H1 (cell line): Measurements from ENCODE around the gene DAPK1. TPM values are rescaled to one million over a fixed set of nuclear protein-coding genes. Genes with fewer than 3 reads are reported as not detected.

ENCODE experiments used
- CTCF ChIA-PET: fragments of 300-600 bp; sonication (Branson Sonifier 250); formaldehyde crosslinking; loops from one replicate; lab custom pipeline; 2021; ENCODE audit not compliant: partially characterized antibody; lab: Charles Lee
- POLR2A ChIA-PET: fragments of 300-600 bp; sonication (Branson Sonifier 250); formaldehyde crosslinking; loops from one replicate; lab custom pipeline; 2021; ENCODE audit warnings: inconsistent platforms; ENCODE audit not compliant: partially characterized antibody; lab: Charles Lee
- DNase-seq, 2 experiments: peaks; one replicate each; pipeline versions ENCODE4 v3.0.0 to v3.0.0-alpha.2; 2010 to 2022; ENCODE audit warnings: low spot score in 2 of 2, low read depth in 1 of 2, mixed read lengths in 1 of 2
- FAIRE-seq: peaks from 2 replicates; lab custom pipeline; 2011; peaks lifted over from hg19 to GRCh38; lab: Jason Lieb, UNC
- H2AFZ ChIP-seq: 2 replicates; pipeline ENCODE4 v1.8.1; 2012; ENCODE audit warnings: low read length, inconsistent platforms
- H2AK5ac ChIP-seq: 2 replicates; pipeline ENCODE4 v1.6.1; 2013; ENCODE audit warnings: low read depth, low read length
- H2BK120ac ChIP-seq: replicated peaks from 2 replicates; pipeline ENCODE3; 2013; ENCODE audit warnings: low read depth, low read length, inconsistent platforms
- H2BK12ac ChIP-seq: 2 replicates; pipeline ENCODE4 v1.6.1; 2013; ENCODE audit warnings: low read depth, low read length
- H2BK15ac ChIP-seq: 2 replicates; pipeline ENCODE4 v1.6.1; 2013; ENCODE audit warnings: low read length
- H2BK20ac ChIP-seq: 2 replicates; pipeline ENCODE4 v1.6.1; 2013; ENCODE audit warnings: low read length
- H2BK5ac ChIP-seq: 2 replicates; pipeline ENCODE4 v1.6.1; 2013; ENCODE audit warnings: low read depth, low read length
- H3K14ac ChIP-seq: 2 replicates; pipeline ENCODE4 v1.6.1; 2013; ENCODE audit warnings: inconsistent platforms; ENCODE audit not compliant: insufficient read length
- H3K18ac ChIP-seq: 2 replicates; pipeline ENCODE4 v1.6.1; 2013; ENCODE audit warnings: low read length; ENCODE audit errors: extremely low read depth
- H3K23ac ChIP-seq: 2 replicates; pipeline ENCODE4 v1.6.1; 2013; ENCODE audit warnings: inconsistent platforms; ENCODE audit not compliant: insufficient read length
- H3K23me2 ChIP-seq: 2 replicates; pipeline ENCODE4 v1.6.1; 2013; ENCODE audit warnings: low read depth, low read length
- H3K27ac ChIP-seq: 2 replicates; pipeline ENCODE4 v1.6.1; 2011; ENCODE audit warnings: low read depth, low read length, inconsistent platforms
- H3K27me3 ChIP-seq, 4 experiments: replicated peaks in 1 of 4; 1 replicate in 1 of 4; 2 replicates in 3 of 4; pipeline versions ENCODE4 v1.6.1 to v1.8.1; 2011 to 2013; ENCODE audit warnings: low read length in 3 of 4, mild to moderate bottlenecking in 3 of 4, inconsistent platforms in 2 of 4, mixed read lengths in 2 of 4, moderate library complexity in 1 of 4; ENCODE audit not compliant: control insufficient read depth in 3 of 4, insufficient read depth in 3 of 4; ENCODE audit errors: extremely low read depth in 1 of 4
- H3K36me3 ChIP-seq, 4 experiments: 2 replicates each; pipeline versions ENCODE4 v1.6.1 to v1.8.1; 2011 to 2013; ENCODE audit warnings: mild to moderate bottlenecking in 4 of 4, low read length in 3 of 4, moderate library complexity in 2 of 4, control low read depth in 1 of 4, inconsistent platforms in 1 of 4; ENCODE audit not compliant: insufficient read depth in 4 of 4, control insufficient read depth in 2 of 4
- H3K4ac ChIP-seq: replicated peaks from 2 replicates; pipeline ENCODE3; 2013; ENCODE audit warnings: low read length, low read depth, mixed read lengths, inconsistent platforms; ENCODE audit not compliant: insufficient read length
- H3K4me1 ChIP-seq, 4 experiments: replicated peaks in 1 of 4; 1 replicate in 1 of 4; 2 replicates in 3 of 4; pipeline versions ENCODE4 v1.6.1 to v1.8.1; 2011 to 2013; ENCODE audit warnings: low read length in 3 of 4, inconsistent platforms in 2 of 4, mixed read lengths in 1 of 4; ENCODE audit not compliant: insufficient read depth in 4 of 4, control insufficient read depth in 3 of 4
- H3K4me2 ChIP-seq, 2 experiments: 2 replicates each; pipeline versions ENCODE4 v1.6.1 to v1.8.1; 2011 to 2013; ENCODE audit warnings: low read depth in 2 of 2, low read length in 2 of 2, control low read depth in 1 of 2, inconsistent platforms in 1 of 2, mild to moderate bottlenecking in 1 of 2; ENCODE audit not compliant: insufficient read depth in 1 of 2
- H3K4me3 ChIP-seq, 4 experiments: fragments of 200-600, 300-600 bp in 1 of 4; sonication (generic), shearing (Covaris generic), sonication (Bioruptor Twin) in 1 of 4; 2 replicates each; pipeline versions ENCODE4 v1.5.1 to v1.8.1; 2011 to 2016; ENCODE audit warnings: low read length in 4 of 4, low read depth in 3 of 4, control low read depth in 2 of 4, inconsistent platforms in 2 of 4, mild to moderate bottlenecking in 2 of 4, mixed read lengths in 1 of 4, moderate library complexity in 1 of 4; ENCODE audit not compliant: insufficient read depth in 2 of 4; ENCODE audit errors: extremely low read depth in 1 of 4
- H3K56ac ChIP-seq: replicated peaks from 2 replicates; pipeline ENCODE3; 2013; ENCODE audit warnings: low read depth, mild to moderate bottlenecking, mixed read lengths, low read length, inconsistent platforms; ENCODE audit not compliant: insufficient read length
- H3K79me1 ChIP-seq: 2 replicates; pipeline ENCODE4 v1.6.1; 2013; ENCODE audit warnings: low read depth, low read length, control low read depth
- H3K79me2 ChIP-seq, 2 experiments: 2 replicates each; pipeline versions ENCODE4 v1.6.1 to v1.8.1; 2012 to 2013; ENCODE audit warnings: low read length in 2 of 2, mild to moderate bottlenecking in 2 of 2, inconsistent platforms in 1 of 2; ENCODE audit not compliant: insufficient read depth in 2 of 2, control insufficient read depth in 1 of 2
- H3K9ac ChIP-seq, 4 experiments: replicated peaks in 1 of 4; 1 replicate in 1 of 4; 2 replicates in 3 of 4; pipeline versions ENCODE4 v1.6.1 to v1.8.1; 2011 to 2013; ENCODE audit warnings: low read depth in 3 of 4, low read length in 3 of 4, control low read depth in 2 of 4, mild to moderate bottlenecking in 2 of 4, moderate library complexity in 2 of 4, inconsistent platforms in 1 of 4; ENCODE audit errors: extremely low read depth in 1 of 4
- H3K9me3 ChIP-seq, 2 experiments: 2 replicates each; pipeline versions ENCODE4 v1.6.1 to v1.8.1; 2012 to 2013; ENCODE audit warnings: mild to moderate bottlenecking in 2 of 2, moderate library complexity in 2 of 2, control low read depth in 1 of 2, inconsistent platforms in 1 of 2, low read depth in 1 of 2, low read length in 1 of 2, mixed read lengths in 1 of 2; ENCODE audit not compliant: insufficient read depth in 2 of 2
- H4K20me1 ChIP-seq, 2 experiments: replicated peaks in 1 of 2; 2 replicates each; pipeline versions ENCODE3 to v1.8.1; 2011 to 2013; ENCODE audit warnings: inconsistent platforms in 2 of 2, low read length in 2 of 2, mild to moderate bottlenecking in 1 of 2; ENCODE audit not compliant: insufficient read depth in 2 of 2, control insufficient read depth in 1 of 2
- H4K5ac ChIP-seq: 2 replicates; pipeline ENCODE4 v1.6.1; 2013; ENCODE audit warnings: low read length, low read depth, mixed read lengths, inconsistent platforms; ENCODE audit not compliant: insufficient read length
- H4K8ac ChIP-seq: 2 replicates; pipeline ENCODE4 v1.8.0; 2013; ENCODE audit warnings: mild to moderate bottlenecking, moderate library complexity, low read length, inconsistent platforms; ENCODE audit not compliant: insufficient read depth; ENCODE audit errors: extremely low read depth
- H4K91ac ChIP-seq: replicated peaks from 2 replicates; pipeline ENCODE3; 2013; ENCODE audit warnings: low read length, mixed read lengths, inconsistent platforms; ENCODE audit not compliant: insufficient read length
- EP300 ChIP-seq, 2 experiments: IDR thresholded peaks; 1 replicate in 1 of 2; 2 replicates in 1 of 2; pipeline ENCODE4 v1.6.1; 2011 to 2012; ENCODE audit warnings: low read depth in 2 of 2, low read length in 2 of 2, mild to moderate bottlenecking in 2 of 2, borderline replicate concordance in 1 of 2, inconsistent platforms in 1 of 2, moderate library complexity in 1 of 2
- SAP30 ChIP-seq: fragments of 300-600 bp; sonication (generic); IDR thresholded peaks from 2 replicates; pipeline ENCODE4 v1.7.1; 2012; ENCODE audit warnings: low read length, moderate library complexity, mild to moderate bottlenecking, inconsistent platforms; ENCODE audit not compliant: insufficient read depth, insufficient replicate concordance
- TAF7 ChIP-seq: optimal IDR thresholded peaks from 2 replicates; pipeline ENCODE3; 2011; ENCODE audit warnings: low read depth, mild to moderate bottlenecking, inconsistent platforms, low read length, moderate library complexity, borderline replicate concordance
- YY1 ChIP-seq: IDR thresholded peaks from 2 replicates; pipeline ENCODE4 v1.6.1; 2011; ENCODE audit warnings: low read depth, mild to moderate bottlenecking, low read length
- WGBS, 2 experiments: shearing (Covaris generic) in 1 of 2; methylation state at CpG; one replicate each; pipeline versions ENCODE4 v1.1.6 to v1.1.7; 2013 to 2015; ENCODE audit warnings: low lambda C conversion rate in 2 of 2, mixed read lengths in 2 of 2, inconsistent platforms in 1 of 2, low coverage in 1 of 2, missing lambda C conversion rate in 1 of 2; ENCODE audit not compliant: insufficient replicate concordance in 2 of 2, insufficient coverage in 1 of 2, insufficient read length in 1 of 2; ENCODE audit errors: extremely low coverage in 1 of 2, missing lambda C conversion rate in 1 of 2; 5-methylcytosine and 5-hydroxymethylcytosine counted together
- polyA plus RNA-seq, 7 experiments: library from polyadenylated mRNA; depleted of rRNA in 3 of 7; stranded (reverse) in 5 of 7; unstranded in 2 of 7; fragments of >200 nt in 5 of 7; fragments of 200-250 nt in 2 of 7; gene quantifications; 1 replicate in 5 of 7; 2 replicates in 1 of 7; 4 replicates in 1 of 7; pipeline versions ENCODE4 v1.2.1 to v1.2.3, GENCODE V29; 2011 to 2013; ENCODE audit warnings: missing spikeins in 2 of 7, mixed read lengths in 2 of 7
- total RNA-seq: library from RNA; stranded (reverse); fragmentation: NEBNext Ultra II Directional; extraction: Animal tissue kit (Norgen Biotek cat#: 25700); gene quantifications from 2 replicates; pipeline ENCODE4 v1.2.1, GENCODE V29; 2021

Gene DAPK1
- total and polyA plus RNA-seq, 2 of the 8 experiments (the other 6 are each of a cell fraction or from before 2014, with no cell fraction given): 62.4 to 131 TPM

DNA sequence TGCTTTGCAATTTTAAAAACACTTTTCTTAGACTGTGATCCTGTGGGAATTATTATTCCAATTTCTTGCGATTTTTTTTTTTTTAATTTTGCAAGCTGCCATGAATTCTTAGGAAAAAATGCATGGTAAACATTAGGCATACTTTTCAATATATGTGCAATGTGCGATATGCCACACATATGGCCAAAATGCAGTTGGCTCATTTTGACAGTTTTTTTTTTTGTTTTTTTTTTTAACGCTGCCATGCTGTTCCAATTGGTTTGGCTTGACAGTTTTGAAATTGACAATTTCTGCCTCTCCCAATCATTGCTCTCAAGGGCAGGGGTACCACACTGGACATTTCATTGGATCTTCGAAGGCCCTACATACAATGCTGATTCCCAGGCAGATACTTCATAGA lies 36.4 kb downstream of the DAPK1 start:
- no peak overlapping the region for H2BK20ac ChIP-seq
- peaks cover 15 to 18% of the 10 kb centered on the region in 2 experiments for H4K20me1 ChIP-seq
- H3K18ac ChIP-seq: no peak overlapping the region
- no peak overlapping the region for H2BK15ac ChIP-seq
- H3K27ac ChIP-seq: no peak overlapping the region
- no peak overlapping the region for H4K8ac ChIP-seq
- TF ChIP-seq TAF7: no peak
- TF ChIP-seq SAP30: no peak
- no peak for TF ChIP-seq EP300 (IDR thresholded peaks at IDR 0.05; ENCODE audit: borderline replicate concordance in 1 of 2, low read depth in 2 of 2, low read length in 2 of 2)
- TF ChIP-seq YY1: no peak
- CTCF ChIA-PET: interaction anchor here (1.0 kb wide), 1 partner anchor 112 kb away, joined by 3 read pairs; no protein-coding TSS in a partner anchor
- no peak overlapping the region for H3K4me2 ChIP-seq
- no peak overlapping the region for H3K4ac ChIP-seq
- H3K9me3 ChIP-seq: no peaks in the 10 kb centered on the region
- peaks cover 5 to 84% of the 10 kb centered on the region in 2 experiments for H3K79me2 ChIP-seq
- DNase-seq (no peak), FAIRE-seq (no peak)
- H3K27me3 ChIP-seq: no peaks in the 10 kb centered on the region
- H2AK5ac ChIP-seq: no peak overlapping the region
- no peak overlapping the region for H2BK12ac ChIP-seq
- no peak overlapping the region for H3K4me3 ChIP-seq
- no peaks in the 10 kb centered on the region for H3K36me3 ChIP-seq
- no peak overlapping the region for H2BK5ac ChIP-seq
- no peak overlapping the region for H4K91ac ChIP-seq
- H3K79me1 ChIP-seq: peaks cover 14% of the 10 kb centered on the region
- peaks cover 2% of the 10 kb centered on the region; the same call in 1 of the 2 replicates for H3K23me2 ChIP-seq
- H3K56ac ChIP-seq: no peak overlapping the region
- H3K23ac ChIP-seq: no peak overlapping the region
- no peak overlapping the region for H2BK120ac ChIP-seq
- H3K4me1 ChIP-seq: peaks cover 11 to 26% (median 18%) of the 10 kb centered on the region in 4 experiments
- whole genome bisulfite sequencing, 2 experiments: 90% methylated on average over 4 of the region's 4 CpGs; no CpG with 5 or more reads in 1 of the 2 experiments
- no peak overlapping the region for H3K9ac ChIP-seq
- no peak overlapping the region for H4K5ac ChIP-seq
- no peak overlapping the region for H2AFZ ChIP-seq
- H3K14ac ChIP-seq: no peak overlapping the region
- POLR2A ChIA-PET: interaction anchor here (1.0 kb wide), 1 partner anchor 11 kb away, joined by 4 read pairs; no protein-coding TSS in a partner anchor
